Hepatocyte (in vitro differentiated cells): ENCODE data around the gene CRELD2. TPM values are rescaled to one million over a fixed set of nuclear protein-coding genes. Genes with fewer than 3 reads are reported as not detected.

ENCODE experiments used
- DNase-seq: peaks from one replicate; pipeline ENCODE4 v3.0.0-alpha.2; 2016; ENCODE audit warnings: low spot score
- H2AFZ ChIP-seq: fragments of 200-600 bp; sonication (generic); 2 replicates; pipeline ENCODE4 v1.6.0; 2016; ENCODE audit warnings: antibody characterized with exemption, mild to moderate bottlenecking
- H3K27ac ChIP-seq: fragments of 200-600 bp; sonication (generic); 2 replicates; pipeline ENCODE4 v1.5.1; 2016; ENCODE audit warnings: mild to moderate bottlenecking
- H3K27me3 ChIP-seq: fragments of 200-600 bp; sonication (generic); 2 replicates; pipeline ENCODE4 v1.6.1; 2016
- H3K36me3 ChIP-seq: fragments of 200-600 bp; sonication (generic); replicated peaks from 2 replicates; pipeline ENCODE4 v1.5.1; 2016; ENCODE audit warnings: low read depth; ENCODE audit not compliant: insufficient read depth
- H3K4me1 ChIP-seq: fragments of 200-600 bp; sonication (generic); 2 replicates; pipeline ENCODE4 v1.5.1; 2016; ENCODE audit warnings: mild to moderate bottlenecking, moderate library complexity; ENCODE audit not compliant: insufficient read depth
- H3K4me2 ChIP-seq: fragments of 200-600 bp; sonication (generic); 2 replicates; pipeline ENCODE4 v1.6.0; 2016
- H3K4me3 ChIP-seq: fragments of 200-600 bp; sonication (generic); 2 replicates; pipeline ENCODE4 v1.5.1; 2016; ENCODE audit warnings: mild to moderate bottlenecking
- H3K79me2 ChIP-seq: fragments of 200-600 bp; sonication (generic); 2 replicates; pipeline ENCODE4 v1.6.0; 2017; ENCODE audit warnings: mild to moderate bottlenecking
- H3K9me2 ChIP-seq: fragments of 200-600 bp; sonication (generic); replicated peaks from 2 replicates; pipeline ENCODE4 v1.6.0; 2017; ENCODE audit warnings: mild to moderate bottlenecking; ENCODE audit not compliant: insufficient read depth
- H3K9me3 ChIP-seq: fragments of 200-600 bp; sonication (generic); 2 replicates; pipeline ENCODE4 v1.5.1; 2016; ENCODE audit warnings: low read depth, mild to moderate bottlenecking
- H4K20me1 ChIP-seq: fragments of 200-600 bp; sonication (generic); 2 replicates; pipeline ENCODE4 v1.6.0; 2016; ENCODE audit warnings: mild to moderate bottlenecking; ENCODE audit not compliant: insufficient read depth, poor library complexity, severe bottlenecking
- EZH2 ChIP-seq: fragments of 200-600 bp; sonication (generic); IDR thresholded peaks from 2 replicates; pipeline ENCODE4 v1.6.1; 2016; ENCODE audit warnings: antibody characterized with exemption, mild to moderate bottlenecking, borderline replicate concordance
- EZH2phosphoT487 ChIP-seq: fragments of 200-600 bp; sonication (generic); IDR thresholded peaks from one replicate; pipeline ENCODE4 v1.6.1; 2018; ENCODE audit warnings: antibody characterized with exemption, mild to moderate bottlenecking, low read depth, moderate library complexity; ENCODE audit not compliant: unreplicated experiment, severe bottlenecking
- WGBS: methylation state at CpG from one replicate; pipeline ENCODE4 v1.1.6; 2016; ENCODE audit warnings: low lambda C conversion rate; ENCODE audit errors: missing lambda C conversion rate; 5-methylcytosine and 5-hydroxymethylcytosine counted together
- polyA plus RNA-seq: library from polyadenylated mRNA; unstranded; fragments of >200 nt; fragmentation: Nextera tagmentation; extraction: Ambion mirVana; gene quantifications from 2 replicates; pipeline ENCODE4 v1.2.1, GENCODE V29; 2016
- total RNA-seq: library from RNA; depleted of rRNA; stranded (reverse); fragments of >200 nt; gene quantifications from 2 replicates; pipeline ENCODE4 v1.2.3, GENCODE V29; 2014
- TF ChIP-seq, protein P1 (sequence below): fragments of 200-600 bp; sonication (generic); IDR thresholded peaks from 2 replicates; pipeline ENCODE4 v1.5.1; 2016; ENCODE audit warnings: antibody characterized with exemption, mild to moderate bottlenecking; ENCODE audit not compliant: poor library complexity

Gene CRELD2
- total and polyA plus RNA-seq, 2 experiments from 2014 or later: 79.7 to 129 TPM

DNA sequence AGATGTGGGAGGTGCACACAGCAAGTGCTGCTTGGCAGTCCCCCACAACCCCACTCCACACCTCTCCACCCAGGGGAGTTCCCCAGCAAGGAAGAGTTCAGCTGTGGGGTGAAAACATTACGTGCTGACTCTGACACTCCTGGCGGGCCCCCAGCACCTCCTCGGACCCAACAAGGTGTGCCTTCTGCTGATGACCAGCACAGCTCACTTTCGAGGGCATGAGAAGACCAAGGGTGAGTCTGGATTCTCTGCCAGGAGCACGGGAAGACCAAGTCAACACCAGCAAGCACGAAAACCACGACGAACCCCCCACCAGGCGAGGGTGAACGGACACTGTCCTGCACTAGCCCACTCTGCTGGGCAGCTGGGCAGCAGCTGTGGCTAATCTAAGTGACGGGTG, 1.6 kb upstream of the CRELD2 start:
- no peaks in the 10 kb centered on the region for H3K27me3 ChIP-seq
- no peaks in the 10 kb centered on the region for H3K9me2 ChIP-seq
- peak overlapping the region; percentile 88 for H3K4me2 ChIP-seq
- H3K27ac ChIP-seq: no peak overlapping the region
- WGBS: 90% methylated on average over 11 of the region's 11 CpGs
- no peak for DNase-seq
- H4K20me1 ChIP-seq: no peaks in the 10 kb centered on the region
- peaks cover 40% of the 10 kb centered on the region for H3K79me2 ChIP-seq
- TF ChIP-seq EZH2: no peak
- TF ChIP-seq, protein P1, sequence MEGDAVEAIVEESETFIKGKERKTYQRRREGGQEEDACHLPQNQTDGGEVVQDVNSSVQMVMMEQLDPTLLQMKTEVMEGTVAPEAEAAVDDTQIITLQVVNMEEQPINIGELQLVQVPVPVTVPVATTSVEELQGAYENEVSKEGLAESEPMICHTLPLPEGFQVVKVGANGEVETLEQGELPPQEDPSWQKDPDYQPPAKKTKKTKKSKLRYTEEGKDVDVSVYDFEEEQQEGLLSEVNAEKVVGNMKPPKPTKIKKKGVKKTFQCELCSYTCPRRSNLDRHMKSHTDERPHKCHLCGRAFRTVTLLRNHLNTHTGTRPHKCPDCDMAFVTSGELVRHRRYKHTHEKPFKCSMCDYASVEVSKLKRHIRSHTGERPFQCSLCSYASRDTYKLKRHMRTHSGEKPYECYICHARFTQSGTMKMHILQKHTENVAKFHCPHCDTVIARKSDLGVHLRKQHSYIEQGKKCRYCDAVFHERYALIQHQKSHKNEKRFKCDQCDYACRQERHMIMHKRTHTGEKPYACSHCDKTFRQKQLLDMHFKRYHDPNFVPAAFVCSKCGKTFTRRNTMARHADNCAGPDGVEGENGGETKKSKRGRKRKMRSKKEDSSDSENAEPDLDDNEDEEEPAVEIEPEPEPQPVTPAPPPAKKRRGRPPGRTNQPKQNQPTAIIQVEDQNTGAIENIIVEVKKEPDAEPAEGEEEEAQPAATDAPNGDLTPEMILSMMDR: no peak
- TF ChIP-seq EZH2phosphoT487: no peak
- H3K4me3 ChIP-seq: no peak overlapping the region
- no peak overlapping the region for H2AFZ ChIP-seq
- no peaks in the 10 kb centered on the region for H3K9me3 ChIP-seq
- peaks cover 3% of the 10 kb centered on the region for H3K36me3 ChIP-seq
- H3K4me1 ChIP-seq: peaks cover 13% of the 10 kb centered on the region

DNA sequence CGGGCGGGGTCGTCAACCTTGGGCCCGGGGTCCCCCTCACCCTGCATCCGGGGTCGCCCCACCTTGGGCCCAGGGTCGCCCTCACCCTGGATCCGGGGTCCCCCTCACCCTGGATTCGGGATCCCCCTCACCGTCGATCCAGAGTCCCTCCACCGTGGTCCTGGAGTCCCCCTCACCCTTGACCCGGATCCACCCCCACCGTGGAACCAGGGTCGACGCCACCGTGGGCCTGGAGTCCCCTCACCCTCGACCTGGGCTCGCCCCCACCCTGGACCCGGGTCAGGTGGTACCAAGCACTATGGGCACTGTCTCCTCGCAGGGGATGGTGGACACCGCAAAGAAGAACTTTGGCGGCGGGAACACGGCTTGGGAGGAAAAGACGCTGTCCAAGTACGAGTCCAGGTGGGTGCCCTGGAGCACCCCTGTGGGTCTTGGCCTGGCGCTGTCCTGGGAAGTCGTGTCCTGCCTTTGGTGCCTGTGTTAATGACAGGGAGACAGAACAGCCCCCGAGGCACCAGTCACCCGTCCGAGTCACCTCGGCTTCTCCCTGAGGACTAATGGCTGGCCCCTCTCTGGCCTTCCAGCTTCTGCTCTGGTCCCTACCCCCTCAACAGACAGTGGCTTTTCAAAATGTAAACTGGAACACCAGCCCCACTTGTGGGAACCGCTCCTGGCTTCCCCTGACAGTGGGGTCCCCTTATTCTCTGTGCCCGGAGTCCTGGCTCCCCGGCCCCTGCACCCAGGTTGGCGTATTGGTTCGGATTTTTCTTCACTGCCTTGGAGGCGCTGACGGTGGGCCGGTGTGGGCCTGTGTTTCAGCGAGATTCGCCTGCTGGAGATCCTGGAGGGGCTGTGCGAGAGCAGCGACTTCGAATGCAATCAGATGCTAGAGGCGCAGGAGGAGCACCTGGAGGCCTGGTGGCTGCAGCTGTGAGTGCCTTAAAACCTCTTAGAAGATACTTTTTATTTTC, 762 bp downstream of the CRELD2 start:
- H3K4me3 ChIP-seq: peak overlapping the region; percentile 46
- peak overlapping the region; percentile 42 for H2AFZ ChIP-seq
- no peaks in the 10 kb centered on the region for H3K9me2 ChIP-seq
- H3K9me3 ChIP-seq: no peaks in the 10 kb centered on the region
- no peaks in the 10 kb centered on the region for H3K27me3 ChIP-seq
- H3K79me2 ChIP-seq: peaks cover 40% of the 10 kb centered on the region
- 60% methylated on average over 30 of the region's 47 CpGs for WGBS
- peaks cover 3% of the 10 kb centered on the region for H3K36me3 ChIP-seq
- H3K4me1 ChIP-seq: peaks cover 13% of the 10 kb centered on the region
- H3K27ac ChIP-seq: no peak overlapping the region
- peak overlapping the region; percentile 99 for H3K4me2 ChIP-seq
- no peak for DNase-seq
- TF ChIP-seq EZH2phosphoT487: no peak
- TF ChIP-seq EZH2: no peak
- TF ChIP-seq, protein P1: no peak
- no peaks in the 10 kb centered on the region for H4K20me1 ChIP-seq

DNA sequence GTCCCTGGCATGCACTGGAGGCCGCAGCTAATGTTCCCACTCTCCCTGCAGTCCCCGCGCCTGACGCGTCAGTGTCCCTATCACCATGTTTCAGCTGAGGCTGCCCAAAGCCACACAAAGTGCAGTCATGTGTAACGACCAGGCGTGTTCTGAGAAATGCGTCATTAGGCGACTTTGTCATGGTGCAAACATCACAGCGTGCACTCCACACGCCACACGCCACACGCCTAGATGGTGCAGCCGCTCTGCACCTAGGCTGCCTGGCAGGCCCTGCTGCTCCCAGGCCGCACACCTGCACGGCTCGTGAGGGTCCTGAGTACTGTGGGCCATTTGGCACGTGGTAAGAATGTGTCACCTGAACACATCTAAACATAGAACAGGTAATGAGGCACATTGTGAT, 2.4 kb downstream of the CRELD2 start:
- Histone ChIP-seq H3K9me3 (no peaks in the 10 kb centered on the region), H3K4me1 (peaks cover 13% of the 10 kb centered on the region), H2AFZ (no peak overlapping the region), H3K4me2 (no peak overlapping the region), H3K36me3 (no peaks in the 10 kb centered on the region), H3K79me2 (peaks cover 27% of the 10 kb centered on the region), H3K27me3 (no peaks in the 10 kb centered on the region), H4K20me1 (no peaks in the 10 kb centered on the region), H3K9me2 (no peaks in the 10 kb centered on the region), H3K4me3 (no peak overlapping the region), H3K27ac (no peak overlapping the region)
- no peak for DNase-seq
- 97% methylated on average over 18 of the region's 18 CpGs for WGBS
- no peak for TF ChIP-seq EZH2
- TF ChIP-seq, protein P1: no peak
- no peak for TF ChIP-seq EZH2phosphoT487
